HUES64 (cell line): Measurements from ENCODE around the gene RUSF1.

Experiments used
- H3K27ac ChIP-seq: 2 replicates; pipeline ENCODE4 v1.7.0; 2013; ENCODE audit warnings: low read depth, low read length, inconsistent platforms
- H3K27me3 ChIP-seq: 2 replicates; pipeline ENCODE4 v1.6.1; 2013; ENCODE audit warnings: mild to moderate bottlenecking, low read length; ENCODE audit not compliant: insufficient read depth
- H3K36me3 ChIP-seq: 2 replicates; pipeline ENCODE4 v1.6.1; 2013; ENCODE audit warnings: mild to moderate bottlenecking, low read length; ENCODE audit not compliant: insufficient read depth
- H3K4me1 ChIP-seq: 2 replicates; pipeline ENCODE4 v1.6.1; 2013; ENCODE audit warnings: mild to moderate bottlenecking, low read length, moderate library complexity; ENCODE audit not compliant: insufficient read depth
- H3K4me3 ChIP-seq: 2 replicates; pipeline ENCODE4 v1.5.1; 2013; ENCODE audit warnings: mild to moderate bottlenecking, low read length, moderate library complexity
- H3K9ac ChIP-seq: 2 replicates; pipeline ENCODE4 v1.6.1; 2013; ENCODE audit warnings: mild to moderate bottlenecking, low read depth, low read length
- H3K9me3 ChIP-seq: 2 replicates; pipeline ENCODE4 v1.6.1; 2013; ENCODE audit warnings: low read depth, low read length; ENCODE audit not compliant: insufficient read depth
- WGBS: fragments of 150-250, 120-280 bp; methylation state at CpG from one replicate; pipeline ENCODE4 v1.1.7; 2013; ENCODE audit warnings: missing lambda C conversion rate; 5-methylcytosine and 5-hydroxymethylcytosine counted together

Gene RUSF1

GRCh38 chr16:31459687-31460581, 48.3 kb downstream of the RUSF1 start:
- H3K4me3 ChIP-seq, result peak overlapping the region; percentile 89
- H3K27me3 ChIP-seq, result no peaks in the 10 kb centered on the region
- H3K4me1 ChIP-seq, result no peaks in the 10 kb centered on the region; the same call in 1 of the 2 replicates
- H3K36me3 ChIP-seq, result peaks cover 14% of the 10 kb centered on the region; the same call in 1 of the 2 replicates
- 6% methylated on average over 61 of the region's 61 CpGs for WGBS
- peak overlapping the region; percentile 99 for H3K9ac ChIP-seq
- H3K27ac ChIP-seq, result peak overlapping the region; percentile 100
- no peaks in the 10 kb centered on the region for H3K9me3 ChIP-seq

GRCh38 chr16:31458844-31459686, 49.1 kb downstream of the RUSF1 start, which contains the start of gene ARMC5:
ARMC5 (plus strand) TSS chr16:31459501; CDS start chr16:31459525, 24 bp downstream.
- no peaks in the 10 kb centered on the region for H3K27me3 ChIP-seq
- peak within 1 kb of the TSS; percentile 89 for H3K4me3 ChIP-seq
- WGBS, result under 1% methylated on average over 91 of the region's 91 CpGs
- peaks cover 10% of the 10 kb centered on the region; the same call in 1 of the 2 replicates for H3K36me3 ChIP-seq
- H3K9me3 ChIP-seq, result no peaks in the 10 kb centered on the region
- no peaks in the 10 kb centered on the region; the same call in 1 of the 2 replicates for H3K4me1 ChIP-seq
- H3K9ac ChIP-seq, result peak within 1 kb of the TSS; percentile 99
- H3K27ac ChIP-seq, result peak within 1 kb of the TSS; percentile 100

GRCh38 chr16:31458073-31458843, 49.9 kb downstream of the RUSF1 start:
- Histone ChIP-seq H3K27ac (peak overlapping the region; percentile 100), H3K36me3 (0 out of 2 replicates have a peak, but pooled peaks cover 5% of the 10 kb centered on the region), H3K4me1 (peaks cover 7% of the 10 kb centered on the region), H3K9ac (peak overlapping the region; percentile 99), H3K4me3 (peak overlapping the region; percentile 89), H3K9me3 (no peaks in the 10 kb centered on the region), H3K27me3 (no peaks in the 10 kb centered on the region)
- WGBS, result 3% methylated on average over 42 of the region's 42 CpGs

GRCh38 chr16:31456988-31457360, 51.2 kb downstream of the RUSF1 start:
- no peak overlapping the region for H3K4me3 ChIP-seq
- WGBS, result 89% methylated on average over 8 of the region's 8 CpGs

GRCh38 chr16:31455601-31456314, 52.4 kb downstream of the RUSF1 start:
- H3K27me3 ChIP-seq, result no peaks in the 10 kb centered on the region
- 83% methylated on average over 17 of the region's 17 CpGs for WGBS
- no peak overlapping the region for H3K9ac ChIP-seq
- 0 out of 2 replicates have a peak, but pooled peaks cover 4% of the 10 kb centered on the region for H3K36me3 ChIP-seq
- H3K27ac ChIP-seq, result no peak overlapping the region
- H3K9me3 ChIP-seq, result no peaks in the 10 kb centered on the region
- peaks cover 27% of the 10 kb centered on the region for H3K4me1 ChIP-seq
- H3K4me3 ChIP-seq, result no peak overlapping the region

More at GRCh38 chr16:31456988-31457360, 51.2 kb downstream of the RUSF1 start:
- Histone ChIP-seq H3K4me1 (peaks cover 20% of the 10 kb centered on the region), H3K9me3 (no peaks in the 10 kb centered on the region), H3K9ac (no peak overlapping the region), H3K27ac (no peak overlapping the region), H3K36me3 (0 out of 2 replicates have a peak, but pooled peaks cover 4% of the 10 kb centered on the region), H3K27me3 (no peaks in the 10 kb centered on the region)

- no peak overlapping the region for H3K9ac ChIP-seq
- H3K4me3 ChIP-seq, result no peak overlapping the region
- 38% methylated on average over 20 of the region's 20 CpGs for WGBS
- H3K27ac ChIP-seq, result peak overlapping the region; percentile 24; the same call in 1 of the 2 replicates
- no peaks in the 10 kb centered on the region for H3K9me3 ChIP-seq
- H3K27me3 ChIP-seq, result no peaks in the 10 kb centered on the region
- 0 out of 2 replicates have a peak, but pooled peaks cover 4% of the 10 kb centered on the region for H3K36me3 ChIP-seq
- peaks cover 27% of the 10 kb centered on the region for H3K4me1 ChIP-seq
Observed at GRCh38 chr16:31453255-31454204, 54.7 kb downstream of the RUSF1 start.

GRCh38 chr16:31452631-31453106, 55.5 kb downstream of the RUSF1 start:
- Histone ChIP-seq H3K4me1 (peaks cover 27% of the 10 kb centered on the region), H3K9ac (no peak overlapping the region), H3K27ac (peak overlapping the region; percentile 21; the same call in 1 of the 2 replicates)

GRCh38 chr16:31451681-31452351, 56.4 kb downstream of the RUSF1 start:
- H3K4me1 ChIP-seq, result peaks cover 27% of the 10 kb centered on the region
- H3K27ac ChIP-seq, result no peak overlapping the region
- no peaks in the 10 kb centered on the region for H3K9me3 ChIP-seq
- H3K4me3 ChIP-seq, result no peak overlapping the region
- H3K36me3 ChIP-seq, result 0 out of 2 replicates have a peak, but pooled peaks cover 4% of the 10 kb centered on the region
- H3K27me3 ChIP-seq, result no peaks in the 10 kb centered on the region
- H3K9ac ChIP-seq, result no peak overlapping the region
- 41% methylated on average over 8 of the region's 11 CpGs for WGBS

More at GRCh38 chr16:31452631-31453106, 55.5 kb downstream of the RUSF1 start:
- H3K9me3 ChIP-seq, result no peaks in the 10 kb centered on the region
- no peaks in the 10 kb centered on the region for H3K27me3 ChIP-seq
- WGBS, result 48% methylated on average over 3 of the region's 3 CpGs
- H3K36me3 ChIP-seq, result 0 out of 2 replicates have a peak, but pooled peaks cover 4% of the 10 kb centered on the region
- H3K4me3 ChIP-seq, result no peak overlapping the region

GRCh38 chr16:31451201-31451600, 57.0 kb downstream of the RUSF1 start:
- 93% methylated on average over 5 of the region's 5 CpGs for WGBS
- Histone ChIP-seq H3K27ac (no peak overlapping the region), H3K9ac (no peak overlapping the region), H3K27me3 (no peaks in the 10 kb centered on the region), H3K9me3 (no peaks in the 10 kb centered on the region), H3K36me3 (no peaks in the 10 kb centered on the region), H3K4me1 (peaks cover 27% of the 10 kb centered on the region), H3K4me3 (no peak overlapping the region)
